ENCODE results near the gene GIGYF1.
"Not testable (repeated sequence)": the region's sequence is repeated elsewhere in the genome, so short reads cannot be mapped to it uniquely, and the experiment has no call there.

The GIGYF1 gene

GRCh38 chr7:100694098-100694745 is at the start of gene GIGYF1:
Gene GIGYF1, minus strand, starts transcription at chr7:100694250. Its CDS starts 6,012 bp downstream, at chr7:100688238.
- H3K27ac ChIP-seq (ENCODE audit: low read length), result no peak within 1 kb of the TSS
- H3K4me1 ChIP-seq (ENCODE audit: control insufficient read depth, low read depth, low read length), result peaks cover 13% of the 10 kb centered on the region
- H3K9me3 ChIP-seq (ENCODE audit: control insufficient read depth, low read depth, low read length), result no peaks in the 10 kb centered on the region
- peak within 1 kb of the TSS; percentile 92 for H3K9ac ChIP-seq (ENCODE audit: low read length)
- H3K27me3 ChIP-seq (ENCODE audit: control insufficient read depth, insufficient read depth, low read length), result no peaks in the 10 kb centered on the region
- H3K4me3 ChIP-seq (ENCODE audit: low read length), result peak within 1 kb of the TSS; percentile 88
- H3K36me3 ChIP-seq (ENCODE audit: control insufficient read depth, low read depth, low read length), result peaks cover 8% of the 10 kb centered on the region

DNA sequence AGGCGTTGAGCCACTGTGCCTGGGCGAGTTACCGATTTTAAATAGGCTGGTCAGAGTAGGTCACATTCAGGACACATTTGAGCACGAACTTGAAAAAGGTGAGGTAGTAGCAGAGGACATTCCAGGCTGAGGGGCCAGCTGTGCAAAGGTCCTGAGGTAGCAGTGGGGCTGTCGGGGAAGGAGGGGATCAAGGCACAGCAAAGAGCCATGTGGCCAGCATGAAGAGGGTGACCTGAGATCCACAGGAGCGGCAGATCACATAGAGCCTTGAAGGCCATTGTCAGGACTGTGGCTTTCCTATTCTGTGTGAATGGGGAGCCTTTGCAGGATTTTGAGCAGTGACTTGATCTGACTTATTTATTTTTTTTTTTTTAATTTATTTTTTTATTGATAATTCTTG is 45.9 kb upstream of the GIGYF1 start:
- H3K36me3 ChIP-seq (ENCODE audit: control insufficient read depth, low read depth, low read length), result no peaks in the 10 kb centered on the region
- no peak overlapping the region for H3K27ac ChIP-seq (ENCODE audit: low read length)
- H3K9ac ChIP-seq (ENCODE audit: low read length), result no peak overlapping the region
- no peaks in the 10 kb centered on the region for H3K27me3 ChIP-seq (ENCODE audit: control insufficient read depth, insufficient read depth, low read length)
- H3K4me1 ChIP-seq (ENCODE audit: control insufficient read depth, low read depth, low read length), result no peaks in the 10 kb centered on the region
- no peaks in the 10 kb centered on the region for H3K9me3 ChIP-seq (ENCODE audit: control insufficient read depth, low read depth, low read length)
- H3K4me3 ChIP-seq (ENCODE audit: low read length), result no peak overlapping the region

- H3K9ac ChIP-seq (ENCODE audit: low read length), result no peak overlapping the region
- H3K4me1 ChIP-seq (ENCODE audit: control insufficient read depth, low read depth, low read length), result no peaks in the 10 kb centered on the region
- no peaks in the 10 kb centered on the region for H3K36me3 ChIP-seq (ENCODE audit: control insufficient read depth, low read depth, low read length)
- no peak overlapping the region for H3K27ac ChIP-seq (ENCODE audit: low read length)
- no peaks in the 10 kb centered on the region for H3K27me3 ChIP-seq (ENCODE audit: control insufficient read depth, insufficient read depth, low read length)
- H3K4me3 ChIP-seq (ENCODE audit: low read length), result no peak overlapping the region
- no peaks in the 10 kb centered on the region for H3K9me3 ChIP-seq (ENCODE audit: control insufficient read depth, low read depth, low read length)
Observed at GRCh38 chr7:100736671-100737070, 42.6 kb upstream of the GIGYF1 start.

DNA sequence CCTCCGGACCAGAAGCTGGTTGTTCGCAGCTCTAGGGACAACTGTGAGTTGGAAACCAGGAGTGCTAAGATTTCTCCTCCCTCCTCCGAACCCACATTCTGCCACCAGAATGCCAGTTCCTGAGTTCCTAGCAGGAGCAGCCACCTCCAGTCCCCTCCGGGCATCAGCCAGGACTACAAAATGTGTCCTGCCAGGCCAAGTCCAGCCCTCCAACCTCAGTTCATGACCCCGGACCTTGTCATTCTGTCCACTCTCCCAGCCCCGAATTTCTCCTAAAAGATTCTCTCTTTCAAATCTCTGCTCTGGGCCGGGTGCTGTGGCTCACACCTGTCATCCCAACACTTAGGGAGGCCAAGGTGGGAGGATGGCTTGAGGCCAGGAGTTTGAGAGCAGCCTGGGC is 41.7 kb upstream of the GIGYF1 start:
- no peaks in the 10 kb centered on the region for H3K27me3 ChIP-seq (ENCODE audit: control insufficient read depth, insufficient read depth, low read length)
- no peaks in the 10 kb centered on the region for H3K9me3 ChIP-seq (ENCODE audit: control insufficient read depth, low read depth, low read length)
- H3K36me3 ChIP-seq (ENCODE audit: control insufficient read depth, low read depth, low read length), result no peaks in the 10 kb centered on the region
- H3K4me3 ChIP-seq (ENCODE audit: low read length), result no peak overlapping the region
- no peak overlapping the region for H3K9ac ChIP-seq (ENCODE audit: low read length)
- no peaks in the 10 kb centered on the region for H3K4me1 ChIP-seq (ENCODE audit: control insufficient read depth, low read depth, low read length)
- no peak overlapping the region for H3K27ac ChIP-seq (ENCODE audit: low read length)

DNA sequence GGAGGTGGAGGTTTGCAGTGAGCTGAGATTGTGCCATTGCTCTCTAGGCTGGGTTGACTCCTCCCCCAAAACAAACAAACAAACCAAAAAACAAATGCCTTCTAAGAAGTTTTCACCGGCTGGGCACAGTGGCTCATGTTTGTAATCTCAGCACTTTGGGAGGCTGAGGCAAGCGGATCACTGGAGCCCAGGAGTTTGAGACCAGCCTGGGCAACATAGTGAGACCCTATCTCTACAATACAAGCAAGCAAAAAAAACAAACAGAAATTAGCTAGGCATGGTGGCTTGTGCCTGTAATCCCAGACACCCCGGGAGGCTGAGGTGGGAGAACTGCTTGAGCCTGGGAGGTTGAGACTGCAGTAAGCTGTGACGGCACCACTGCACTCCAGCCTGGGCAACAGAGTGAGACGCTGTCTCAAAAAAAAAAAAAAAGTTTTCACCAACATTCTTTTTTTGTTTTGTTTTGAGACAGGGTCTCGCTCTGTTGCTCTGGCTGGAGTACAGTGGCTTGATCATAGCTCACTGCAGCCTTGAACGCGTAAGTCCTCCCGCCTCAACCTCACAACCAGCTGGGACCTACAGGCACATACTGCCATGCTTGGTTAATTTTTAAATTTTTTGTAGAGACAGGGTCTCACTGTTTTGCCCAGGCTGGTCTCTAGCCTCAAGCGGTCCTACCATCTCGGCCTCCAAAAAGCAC is 38.0 kb upstream of the GIGYF1 start:
- no peak overlapping the region for H3K27ac ChIP-seq (ENCODE audit: low read length)
- H3K36me3 ChIP-seq (ENCODE audit: control insufficient read depth, low read depth, low read length), result no peaks in the 10 kb centered on the region
- H3K4me3 ChIP-seq (ENCODE audit: low read length), result no peak overlapping the region
- H3K9ac ChIP-seq (ENCODE audit: low read length), result no peak overlapping the region
- H3K27me3 ChIP-seq (ENCODE audit: control insufficient read depth, insufficient read depth, low read length), result no peaks in the 10 kb centered on the region
- no peaks in the 10 kb centered on the region for H3K4me1 ChIP-seq (ENCODE audit: control insufficient read depth, low read depth, low read length)
- no peaks in the 10 kb centered on the region for H3K9me3 ChIP-seq (ENCODE audit: control insufficient read depth, low read depth, low read length)

- Histone ChIP-seq H3K9ac (ENCODE audit: low read length) (no peak overlapping the region), H3K36me3 (ENCODE audit: control insufficient read depth, low read depth, low read length) (no peaks in the 10 kb centered on the region), H3K27ac (ENCODE audit: low read length) (no peak overlapping the region), H3K9me3 (ENCODE audit: control insufficient read depth, low read depth, low read length) (no peaks in the 10 kb centered on the region), H3K4me3 (ENCODE audit: low read length) (no peak overlapping the region), H3K27me3 (ENCODE audit: control insufficient read depth, insufficient read depth, low read length) (no peaks in the 10 kb centered on the region), H3K4me1 (ENCODE audit: control insufficient read depth, low read depth, low read length) (no peaks in the 10 kb centered on the region)
Observed at GRCh38 chr7:100730136-100730800, 36.2 kb upstream of the GIGYF1 start.

DNA sequence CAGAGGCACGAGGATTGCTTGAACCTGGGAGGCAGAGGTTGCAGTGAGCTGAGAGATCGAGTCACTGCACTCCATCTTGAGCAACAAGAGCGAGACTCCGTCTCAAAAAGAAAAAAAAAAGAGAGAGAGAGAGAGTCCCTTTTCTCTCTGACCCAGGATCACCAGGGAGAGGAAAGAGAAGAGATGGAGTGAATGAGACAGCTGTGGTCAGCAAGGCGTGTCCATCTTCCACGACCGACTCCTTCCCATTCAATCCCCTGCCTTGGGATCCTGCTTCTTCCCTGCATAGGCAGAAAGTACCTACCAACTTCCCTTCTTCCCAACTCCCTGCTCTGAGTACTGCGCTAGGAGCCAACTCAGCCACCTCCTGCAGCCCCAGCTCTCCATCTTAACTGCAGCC is 34.1 kb upstream of the GIGYF1 start:
- no peaks in the 10 kb centered on the region for H3K36me3 ChIP-seq (ENCODE audit: control insufficient read depth, low read depth, low read length)

DNA sequence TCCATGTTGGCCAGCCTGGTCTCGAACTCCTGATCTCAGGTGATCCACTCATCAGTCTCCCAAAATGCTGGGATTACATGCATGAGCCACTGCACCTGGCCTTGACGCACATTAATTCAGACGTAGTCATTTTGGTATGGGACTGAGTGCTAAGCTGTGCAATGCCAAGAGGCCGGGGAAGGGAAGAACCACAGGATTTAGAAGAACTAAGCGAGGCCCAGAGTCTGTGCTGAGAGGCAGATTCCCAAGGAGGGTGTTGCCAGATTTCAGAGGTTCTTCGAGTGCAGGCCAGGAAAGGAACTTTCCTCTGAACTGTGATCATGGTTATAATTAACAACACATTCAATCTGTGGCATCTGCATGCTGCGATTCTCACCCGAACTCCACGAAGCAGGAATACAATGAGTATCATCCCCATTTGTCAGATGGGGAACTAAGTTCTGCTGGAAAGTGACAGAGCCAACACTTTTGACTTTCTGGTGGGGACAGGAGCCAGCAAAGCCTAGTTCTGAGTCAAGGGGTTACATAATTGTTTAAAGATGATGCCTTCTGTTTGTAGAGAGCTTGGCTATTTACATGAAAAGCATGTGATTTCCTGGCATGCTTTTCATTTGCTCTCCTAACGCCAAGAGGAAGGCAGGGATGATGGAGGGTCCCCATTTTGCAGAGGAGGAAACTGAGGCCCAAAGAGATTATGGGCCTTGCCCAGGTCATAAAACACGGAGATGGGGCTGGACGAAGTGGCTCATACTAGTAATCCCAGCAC is 33.1 kb upstream of the GIGYF1 start:
- no peaks in the 10 kb centered on the region for H3K36me3 ChIP-seq (ENCODE audit: control insufficient read depth, low read depth, low read length)
- no peaks in the 10 kb centered on the region for H3K9me3 ChIP-seq (ENCODE audit: control insufficient read depth, low read depth, low read length)
- H3K27ac ChIP-seq (ENCODE audit: low read length), result no peak overlapping the region
- no peak overlapping the region for H3K9ac ChIP-seq (ENCODE audit: low read length)
- peaks cover 8% of the 10 kb centered on the region for H3K27me3 ChIP-seq (ENCODE audit: control insufficient read depth, insufficient read depth, low read length)
- no peak overlapping the region for H3K4me3 ChIP-seq (ENCODE audit: low read length)
- H3K4me1 ChIP-seq (ENCODE audit: control insufficient read depth, low read depth, low read length), result no peaks in the 10 kb centered on the region

More for the DNA sequence above, 34.1 kb upstream of the GIGYF1 start:
- no peaks in the 10 kb centered on the region for H3K9me3 ChIP-seq (ENCODE audit: control insufficient read depth, low read depth, low read length)
- no peak overlapping the region for H3K9ac ChIP-seq (ENCODE audit: low read length)
- no peak overlapping the region for H3K4me3 ChIP-seq (ENCODE audit: low read length)
- no peak overlapping the region for H3K27ac ChIP-seq (ENCODE audit: low read length)
- H3K27me3 ChIP-seq (ENCODE audit: control insufficient read depth, insufficient read depth, low read length), result peaks cover 1% of the 10 kb centered on the region
- H3K4me1 ChIP-seq (ENCODE audit: control insufficient read depth, low read depth, low read length), result no peaks in the 10 kb centered on the region

- H3K4me1 ChIP-seq (ENCODE audit: control insufficient read depth, low read depth, low read length); H3K9ac ChIP-seq (ENCODE audit: low read length); H3K9me3 ChIP-seq (ENCODE audit: control insufficient read depth, low read depth, low read length); H3K36me3 ChIP-seq (ENCODE audit: control insufficient read depth, low read depth, low read length); H3K4me3 ChIP-seq (ENCODE audit: low read length); H3K27ac ChIP-seq (ENCODE audit: low read length): not testable (repeated sequence)
- H3K27me3 ChIP-seq (ENCODE audit: control insufficient read depth, insufficient read depth, low read length), result peaks cover 37% of the 10 kb centered on the region
Observed at GRCh38 chr7:100724364-100724763, 30.3 kb upstream of the GIGYF1 start.

- no peaks in the 10 kb centered on the region for H3K9me3 ChIP-seq (ENCODE audit: control insufficient read depth, low read depth, low read length)
- no peaks in the 10 kb centered on the region for H3K36me3 ChIP-seq (ENCODE audit: control insufficient read depth, low read depth, low read length)
- no peak overlapping the region for H3K4me3 ChIP-seq (ENCODE audit: low read length)
- H3K9ac ChIP-seq (ENCODE audit: low read length), result no peak overlapping the region
- H3K4me1 ChIP-seq (ENCODE audit: control insufficient read depth, low read depth, low read length), result no peaks in the 10 kb centered on the region
- peaks cover 37% of the 10 kb centered on the region for H3K27me3 ChIP-seq (ENCODE audit: control insufficient read depth, insufficient read depth, low read length)
- no peak overlapping the region for H3K27ac ChIP-seq (ENCODE audit: low read length)
Observed at GRCh38 chr7:100723732-100724275, 29.8 kb upstream of the GIGYF1 start.
